ENCODE measurements around the gene TRIP12.
"Not testable (repeated sequence)": the region's sequence is repeated elsewhere in the genome, so short reads cannot be mapped to it uniquely, and the experiment has no call there.

Gene TRIP12

DNA sequence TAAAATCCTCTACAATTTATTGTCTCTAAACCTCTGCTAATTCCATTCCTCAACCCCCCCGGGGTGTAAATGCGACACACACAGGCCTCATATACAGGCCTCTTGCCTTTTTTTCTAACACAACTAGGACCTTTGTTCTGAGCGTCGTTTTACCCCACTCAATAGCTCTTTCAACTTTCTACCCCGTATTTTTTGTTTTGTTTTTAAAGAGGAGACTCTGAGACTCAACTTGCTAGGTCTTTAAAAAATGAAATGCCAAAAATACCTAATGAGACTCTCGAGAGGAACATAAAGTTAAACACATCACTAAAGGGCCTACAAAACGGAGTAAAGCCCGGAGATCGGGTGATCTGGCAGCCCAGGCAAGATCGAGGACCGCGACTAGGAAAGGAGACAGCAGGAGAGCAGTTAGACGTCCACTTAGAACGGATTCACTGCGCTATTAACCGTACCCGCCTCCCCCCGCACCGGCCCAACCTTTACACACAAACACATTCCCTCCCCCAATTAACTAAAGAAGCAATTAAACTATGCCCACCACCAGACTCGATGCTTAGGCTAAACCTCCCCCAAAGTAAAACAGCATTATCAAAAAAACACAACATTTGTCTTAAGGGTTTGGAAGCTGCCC is 1.7 kb downstream of the TRIP12 start:
- DNase-seq (ENCODE audit: low spot score), result peak; percentile 52

DNA sequence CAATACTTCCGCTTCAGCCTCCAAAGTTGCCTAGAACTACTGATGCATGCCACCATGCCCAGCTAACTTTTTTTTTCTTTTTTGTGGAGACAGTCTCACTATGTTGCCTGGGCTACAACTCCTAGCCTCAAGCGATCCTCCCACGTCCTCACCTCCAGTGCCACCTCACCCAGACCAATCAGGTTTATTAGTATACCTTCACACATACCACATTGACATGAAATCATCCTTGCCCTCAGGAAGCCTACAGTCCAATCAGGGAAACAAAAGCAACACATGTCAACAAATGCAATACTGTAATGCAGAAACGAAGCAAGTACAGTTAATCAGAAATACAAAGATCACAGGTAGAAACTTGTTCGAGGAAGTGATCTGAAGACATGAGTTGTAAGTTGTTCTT is 4.0 kb downstream of the TRIP12 start:
- DNase-seq (ENCODE audit: low spot score), result no peak

DNA sequence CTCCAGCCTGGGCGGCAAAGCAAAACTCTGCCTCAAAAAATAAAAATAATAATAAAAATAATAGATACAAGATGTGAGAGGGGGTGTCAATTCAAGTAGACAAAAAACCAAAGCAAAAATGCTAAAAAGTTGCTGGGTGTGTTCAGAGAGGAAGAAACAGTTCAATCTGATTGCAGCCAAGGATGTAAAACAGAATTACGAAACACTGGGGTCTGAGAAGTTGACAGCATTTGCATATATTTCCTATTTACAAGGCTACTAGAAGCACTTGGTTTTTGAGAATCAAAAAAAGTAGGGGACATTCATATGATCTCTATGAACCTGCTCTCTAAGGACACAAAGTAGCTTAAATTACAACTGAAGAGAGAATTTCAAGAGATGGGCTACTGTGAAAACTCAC is 7.6 kb downstream of the TRIP12 start:
- DNase-seq (ENCODE audit: low spot score), result no peak

DNA sequence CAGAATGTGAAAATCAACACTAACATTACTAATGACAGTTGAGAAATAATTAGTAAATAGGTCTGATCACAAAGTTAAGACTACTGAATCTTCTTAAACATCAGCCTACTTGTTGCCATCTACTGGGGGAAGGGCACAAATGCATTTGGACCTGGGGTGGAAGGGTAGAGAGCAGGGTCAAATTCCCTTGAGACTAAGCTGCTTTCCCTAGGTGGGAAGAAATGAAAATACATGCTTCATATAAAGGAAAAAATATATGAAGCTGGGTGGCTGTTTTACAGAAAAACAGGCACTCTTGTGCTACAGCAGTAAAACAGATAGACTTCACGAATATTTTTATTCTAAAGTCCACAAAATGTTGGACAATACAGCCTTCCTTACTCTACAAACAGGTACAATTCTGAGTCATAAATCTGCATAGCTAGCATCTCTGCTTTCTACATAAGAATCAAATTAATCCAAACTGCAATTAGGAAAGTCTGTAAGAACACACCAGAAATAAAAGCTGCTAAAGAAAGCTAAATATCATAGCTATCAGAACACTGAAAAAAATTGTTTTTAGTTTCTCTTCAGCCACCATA is 10.9 kb downstream of the TRIP12 start:
- peak; percentile 20 for DNase-seq (ENCODE audit: low spot score)

DNA sequence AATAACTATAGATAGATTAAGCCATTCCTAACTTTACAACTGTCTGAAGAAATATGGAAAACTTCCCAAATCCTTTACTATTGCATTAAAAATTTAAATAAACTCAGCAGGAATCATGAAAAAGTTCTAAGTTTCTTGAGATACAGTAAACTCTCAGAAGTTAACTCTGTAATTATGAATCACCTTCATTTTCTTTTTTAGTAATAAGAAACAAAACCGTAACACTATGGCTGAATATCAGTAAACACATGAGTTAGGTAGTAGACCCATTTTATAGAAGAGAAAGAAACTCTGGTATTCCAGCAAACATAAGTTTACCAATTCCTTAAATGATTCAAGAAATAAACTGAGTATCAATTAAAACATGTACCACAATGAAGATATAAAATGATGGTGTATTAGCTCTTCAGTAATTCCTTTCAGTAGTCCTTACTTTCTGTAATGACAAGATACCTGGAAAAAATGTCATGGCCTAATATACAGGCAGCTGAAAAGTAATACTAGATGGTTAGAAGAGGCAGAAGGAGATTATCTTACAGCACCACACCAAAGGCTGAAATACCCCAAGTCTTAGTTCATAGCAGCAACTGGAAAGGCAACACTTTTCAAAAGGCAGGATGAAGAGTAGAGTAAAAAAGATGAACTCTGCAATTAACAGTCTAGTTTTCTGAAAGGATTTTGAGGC is 11.5 kb downstream of the TRIP12 start:
- DNase-seq (ENCODE audit: low spot score), result no peak

DNA sequence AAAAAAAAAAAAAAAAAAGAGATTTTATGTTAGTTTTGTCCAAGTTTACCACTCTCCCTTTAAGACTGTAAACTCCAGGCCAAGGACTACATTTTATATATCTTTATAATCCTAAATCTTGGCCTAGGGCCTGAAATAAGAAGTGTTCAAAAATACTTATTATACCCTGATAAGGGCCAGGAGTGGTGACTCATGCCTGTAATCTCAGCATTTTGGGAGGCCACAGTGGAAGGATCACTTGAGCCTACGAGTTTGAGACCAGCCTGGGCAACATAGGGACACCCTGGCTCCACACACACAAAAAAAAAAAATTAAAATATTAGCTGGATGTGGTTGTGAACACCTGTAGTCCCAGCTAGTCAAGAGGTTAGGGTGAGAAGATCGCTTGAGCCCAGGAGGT is 12.7 kb downstream of the TRIP12 start:
- DNase-seq (ENCODE audit: low spot score), result no peak

DNA sequence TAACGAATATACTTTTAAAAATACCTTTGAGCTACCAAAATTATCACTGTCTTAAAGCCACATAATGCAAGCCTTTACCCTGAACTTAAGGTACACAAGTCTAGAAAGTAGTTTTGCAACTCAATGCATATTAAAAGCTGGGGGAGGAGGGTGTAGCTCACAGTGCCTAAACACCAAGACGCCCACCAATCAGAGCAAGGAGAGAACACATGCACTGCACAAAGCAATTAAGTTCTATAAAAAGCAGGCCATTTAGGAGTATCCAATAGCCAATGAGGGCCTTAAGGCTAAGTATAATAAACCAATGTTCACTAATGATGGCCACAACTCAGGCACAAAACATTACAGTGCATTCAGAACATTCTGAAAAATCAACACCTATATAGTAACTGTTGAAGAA is 16.2 kb downstream of the TRIP12 start:
- DNase-seq (ENCODE audit: low spot score), result no peak

DNA sequence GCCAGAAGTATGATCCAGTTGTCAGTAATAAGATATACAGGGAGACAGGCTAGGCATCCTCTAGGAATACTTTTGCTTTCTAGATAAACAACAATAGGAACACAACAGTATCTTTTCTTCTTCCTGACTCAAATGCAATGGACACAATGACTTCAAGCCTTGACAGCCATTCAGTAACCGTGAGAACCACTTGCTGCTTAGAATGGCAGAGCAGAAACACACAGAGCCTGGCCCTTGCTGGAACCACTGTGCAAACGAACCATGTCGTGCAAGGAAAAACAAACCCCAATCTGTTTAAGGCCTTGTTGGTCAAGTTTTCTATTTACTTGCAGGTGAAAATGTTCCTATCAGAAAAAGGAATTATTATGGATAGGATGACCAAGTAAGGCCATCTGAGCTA is 18.8 kb downstream of the TRIP12 start:
- no peak for DNase-seq (ENCODE audit: low spot score)

DNA sequence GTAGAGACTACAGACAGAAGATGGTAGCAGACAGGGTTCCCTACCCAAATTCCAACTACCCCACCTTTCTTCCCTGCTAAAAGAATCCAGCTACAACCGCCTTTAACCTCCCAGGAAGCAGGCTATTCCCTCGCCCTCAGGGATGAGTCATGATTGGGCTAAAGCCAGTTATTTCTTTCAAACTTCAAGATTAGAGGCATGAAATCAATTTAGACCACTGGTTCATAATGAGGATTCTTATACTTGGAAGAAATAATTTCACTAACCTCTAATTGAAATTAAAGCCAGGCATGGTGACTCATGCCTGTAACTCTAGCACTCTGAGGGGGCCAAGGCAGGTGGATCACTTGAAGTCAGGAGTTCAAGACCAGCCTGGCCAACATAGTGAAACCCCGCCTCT is 20.0 kb downstream of the TRIP12 start:
- no peak for DNase-seq (ENCODE audit: low spot score)

DNA sequence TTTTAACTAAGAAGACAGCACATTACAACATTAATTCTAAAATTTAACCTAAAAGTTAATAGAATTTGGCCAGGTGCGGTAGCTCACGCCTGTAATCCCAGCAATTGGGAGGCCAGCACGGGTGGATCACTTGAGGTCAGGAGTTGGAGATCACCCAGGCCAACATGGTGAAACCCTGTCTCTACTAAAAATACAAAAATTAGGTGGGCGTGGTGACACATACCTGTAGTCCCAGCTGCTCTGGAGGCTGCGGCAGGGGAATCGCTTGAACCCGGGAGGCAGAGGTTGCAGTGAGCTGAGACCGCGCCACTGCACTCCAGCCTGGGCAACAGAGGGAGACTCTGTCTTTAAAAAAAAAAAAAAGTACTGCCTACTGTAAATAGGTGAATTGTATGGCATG is 21.3 kb downstream of the TRIP12 start:
- DNase-seq (ENCODE audit: low spot score), result not testable (repeated sequence)

DNA sequence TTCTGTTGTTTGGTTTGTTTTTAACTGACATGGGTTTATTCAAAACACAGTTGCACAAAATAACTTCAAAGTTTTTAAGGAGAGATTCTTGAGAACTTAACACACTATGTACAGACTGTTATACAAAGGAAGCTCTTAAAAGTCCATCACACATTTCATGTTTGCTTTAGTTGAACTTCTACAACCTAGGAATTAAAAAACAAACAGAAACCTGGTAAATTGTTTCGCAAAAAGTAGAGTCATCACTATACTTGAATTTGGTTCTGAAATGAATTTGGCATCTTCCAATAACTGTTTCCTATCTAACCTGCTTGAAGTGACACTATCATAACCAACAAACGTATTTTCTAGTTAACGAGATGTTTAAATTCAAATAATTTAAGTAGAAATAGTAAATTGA is 21.8 kb downstream of the TRIP12 start:
- DNase-seq (ENCODE audit: low spot score), result no peak

DNA sequence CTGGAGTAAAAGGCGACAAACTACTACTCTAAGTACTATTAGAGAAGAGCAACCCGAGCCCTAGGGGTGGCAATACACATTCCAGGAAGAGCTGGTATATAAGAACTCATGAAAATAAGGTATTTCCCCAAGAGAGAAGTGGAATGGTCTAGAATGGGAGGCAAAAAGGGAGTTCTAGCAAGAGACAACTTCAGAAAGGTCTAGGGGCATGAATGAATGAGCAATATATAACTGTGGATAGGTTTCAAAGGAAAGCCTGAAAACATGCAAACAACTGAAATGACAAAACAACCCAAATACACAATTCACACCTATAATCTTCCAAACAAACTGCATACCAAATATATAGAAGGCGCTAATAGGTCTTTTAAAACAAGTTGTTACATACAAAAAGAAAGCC is 22.2 kb downstream of the TRIP12 start:
- DNase-seq (ENCODE audit: low spot score), result no peak

DNA sequence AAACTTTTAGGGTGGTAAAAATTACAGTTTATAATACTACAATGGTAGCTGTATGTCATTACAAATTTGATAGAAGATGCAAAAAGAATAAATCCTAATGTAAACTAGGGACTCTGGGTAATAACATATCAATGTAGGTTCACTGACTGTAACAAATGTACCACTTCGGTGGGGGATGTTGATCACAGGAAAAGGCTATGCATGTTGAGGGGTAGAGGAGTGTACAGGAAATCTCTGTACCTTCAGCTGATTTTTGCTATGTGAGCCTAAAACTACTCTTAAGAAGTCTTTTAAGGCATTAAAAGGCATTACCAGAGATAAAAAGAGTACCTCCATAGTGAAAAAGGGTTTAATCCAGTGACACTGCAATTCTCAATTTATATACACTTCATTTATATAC is 25.0 kb downstream of the TRIP12 start:
- DNase-seq (ENCODE audit: low spot score), result no peak

DNA sequence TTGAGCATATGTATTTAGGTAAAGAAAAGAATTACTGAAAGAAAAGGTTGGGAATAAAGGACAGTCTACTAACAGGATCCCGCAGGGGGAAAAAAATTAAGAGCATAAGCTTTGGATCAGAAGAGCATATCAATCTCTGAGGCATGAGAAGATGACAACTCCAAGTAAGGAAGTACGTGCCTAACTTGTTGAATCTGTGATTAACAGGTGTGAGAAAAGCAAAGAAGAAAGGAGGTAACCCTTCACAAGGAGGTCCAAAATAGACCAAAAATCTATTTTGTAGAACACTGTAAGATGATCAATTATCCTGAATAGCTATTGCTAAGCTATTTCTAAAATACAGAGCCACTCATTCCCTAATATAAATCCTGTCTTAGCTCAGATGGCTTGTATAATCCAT is 32.8 kb downstream of the TRIP12 start:
- DNase-seq (ENCODE audit: low spot score), result no peak

DNA sequence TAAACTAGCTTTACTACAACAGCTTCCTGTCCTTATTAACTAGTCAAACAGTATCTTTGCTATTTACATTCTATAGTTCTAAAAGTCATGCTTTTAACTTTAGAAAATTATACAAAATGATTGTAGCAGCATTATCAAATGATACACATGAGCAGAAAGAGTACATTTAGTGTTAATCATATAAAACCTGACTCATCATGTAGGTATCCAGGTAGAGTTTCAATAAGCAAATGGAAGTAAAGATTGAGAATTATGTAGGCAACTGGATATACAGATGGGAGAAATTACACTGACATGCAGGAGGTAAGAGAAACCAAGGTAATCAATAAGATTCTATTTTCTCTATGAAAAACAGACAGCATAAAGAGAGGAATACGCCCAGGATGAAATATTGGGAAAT is 33.8 kb downstream of the TRIP12 start:
- DNase-seq (ENCODE audit: low spot score), result no peak

DNA sequence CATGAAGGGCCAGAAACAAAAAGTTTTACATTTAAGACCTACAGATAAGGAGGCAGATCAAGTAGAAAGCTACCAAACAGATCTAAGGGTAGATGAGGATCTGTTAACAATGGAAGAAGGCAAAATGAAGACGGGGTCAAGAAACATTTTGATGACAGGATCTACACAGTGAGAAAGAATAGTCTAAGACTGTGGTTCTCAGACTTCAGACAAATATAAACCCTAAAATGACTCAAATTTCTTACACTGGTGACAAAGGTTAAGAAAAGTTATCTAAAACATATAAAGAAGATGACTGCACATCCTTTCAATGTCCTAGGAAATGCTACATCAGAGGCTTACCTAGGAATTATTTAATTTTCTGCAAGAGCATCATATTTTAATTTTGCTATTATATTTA is 34.4 kb downstream of the TRIP12 start:
- no peak for DNase-seq (ENCODE audit: low spot score)

DNA sequence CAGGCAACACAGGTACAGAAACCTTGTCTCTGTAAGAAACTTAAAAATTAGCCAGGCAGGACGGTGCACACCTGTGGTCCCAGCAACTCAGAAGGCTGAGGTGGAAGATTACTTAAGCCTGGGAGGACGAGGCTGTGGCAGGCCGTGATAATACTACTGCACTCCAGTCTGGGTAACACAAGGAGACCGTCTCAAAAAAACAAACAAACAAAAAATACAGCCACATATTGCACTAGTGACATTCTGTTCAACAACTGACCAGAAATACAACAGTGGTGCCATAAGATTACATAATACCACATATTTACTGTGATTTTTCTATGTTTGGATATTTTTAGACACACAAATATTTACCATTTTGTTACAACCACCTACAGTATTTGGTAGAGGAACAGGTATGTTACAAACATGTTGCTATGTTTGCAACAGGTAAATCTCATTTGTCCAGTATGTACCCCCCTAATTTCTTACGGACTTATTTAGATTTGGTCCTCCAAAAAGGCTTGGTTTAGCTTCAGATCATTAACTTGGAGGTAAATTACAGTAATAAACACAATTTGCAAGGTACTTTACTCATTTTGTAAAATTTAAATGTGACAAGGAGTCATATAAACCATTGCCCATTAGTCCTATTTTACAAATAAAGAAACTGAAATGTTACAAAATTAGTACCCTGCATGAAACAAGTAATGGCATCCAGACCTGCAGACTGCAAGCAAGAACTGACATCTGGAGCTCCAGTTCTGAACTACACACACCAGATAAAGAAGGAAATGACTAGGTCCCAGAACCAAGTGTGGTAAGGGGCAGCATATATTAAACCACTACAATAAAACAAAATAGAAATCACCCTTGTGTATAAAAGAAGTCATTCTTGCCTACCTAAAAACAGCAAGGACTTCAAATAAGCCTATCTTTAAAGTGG is 36.8 kb downstream of the TRIP12 start:
- no peak for DNase-seq (ENCODE audit: low spot score)

DNA sequence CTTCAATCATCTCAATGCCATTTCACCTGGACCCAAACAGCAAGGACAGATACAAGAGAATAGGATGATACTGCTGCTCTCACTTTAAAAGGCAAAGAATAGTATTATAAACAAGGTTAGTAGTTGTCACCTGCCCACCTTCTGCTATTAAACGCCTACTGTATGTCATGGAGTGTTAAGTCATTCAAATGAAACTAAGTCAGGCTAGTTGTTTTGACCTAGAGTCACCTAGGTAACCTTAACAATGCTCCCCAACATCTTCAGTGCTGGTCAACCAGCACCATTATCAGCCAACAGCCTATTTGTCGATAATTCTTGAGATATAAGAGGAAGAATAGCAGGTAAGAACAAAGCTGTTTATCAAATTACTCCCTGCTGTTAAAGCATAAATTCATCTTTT is 39.2 kb downstream of the TRIP12 start:
- DNase-seq (ENCODE audit: low spot score), result no peak

DNA sequence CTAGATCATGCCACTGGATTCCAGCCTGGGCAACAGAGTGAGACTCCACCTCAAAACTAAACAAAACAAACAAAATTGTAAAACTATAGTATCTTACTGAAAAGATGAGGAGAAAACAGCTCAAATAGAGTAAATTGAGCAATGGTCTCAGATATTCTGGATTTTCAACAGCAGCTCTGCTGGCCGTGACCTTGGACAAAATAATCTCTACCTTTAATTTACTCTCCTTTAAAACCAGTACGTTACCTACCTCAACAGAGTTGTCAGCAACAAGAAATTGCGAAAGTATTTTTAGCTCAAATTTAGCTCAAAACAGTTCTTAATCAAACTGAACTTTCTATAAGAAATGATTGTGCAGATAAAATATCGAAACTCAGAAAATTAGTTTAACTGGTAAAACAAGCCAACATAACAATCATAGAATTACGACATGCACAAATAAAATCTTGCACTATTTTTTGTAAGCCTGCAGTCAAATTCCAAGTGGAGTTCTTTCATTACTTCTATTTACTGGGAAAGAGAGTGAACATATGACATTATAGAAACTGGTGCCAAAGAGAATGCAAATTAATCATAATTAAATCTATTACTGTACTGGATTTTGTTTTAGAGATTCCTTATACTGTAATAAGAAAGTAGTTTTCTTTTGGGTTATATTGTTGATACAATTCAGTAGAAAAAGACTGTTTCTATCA is 40.8 kb downstream of the TRIP12 start:
- no peak for DNase-seq (ENCODE audit: low spot score)

DNA sequence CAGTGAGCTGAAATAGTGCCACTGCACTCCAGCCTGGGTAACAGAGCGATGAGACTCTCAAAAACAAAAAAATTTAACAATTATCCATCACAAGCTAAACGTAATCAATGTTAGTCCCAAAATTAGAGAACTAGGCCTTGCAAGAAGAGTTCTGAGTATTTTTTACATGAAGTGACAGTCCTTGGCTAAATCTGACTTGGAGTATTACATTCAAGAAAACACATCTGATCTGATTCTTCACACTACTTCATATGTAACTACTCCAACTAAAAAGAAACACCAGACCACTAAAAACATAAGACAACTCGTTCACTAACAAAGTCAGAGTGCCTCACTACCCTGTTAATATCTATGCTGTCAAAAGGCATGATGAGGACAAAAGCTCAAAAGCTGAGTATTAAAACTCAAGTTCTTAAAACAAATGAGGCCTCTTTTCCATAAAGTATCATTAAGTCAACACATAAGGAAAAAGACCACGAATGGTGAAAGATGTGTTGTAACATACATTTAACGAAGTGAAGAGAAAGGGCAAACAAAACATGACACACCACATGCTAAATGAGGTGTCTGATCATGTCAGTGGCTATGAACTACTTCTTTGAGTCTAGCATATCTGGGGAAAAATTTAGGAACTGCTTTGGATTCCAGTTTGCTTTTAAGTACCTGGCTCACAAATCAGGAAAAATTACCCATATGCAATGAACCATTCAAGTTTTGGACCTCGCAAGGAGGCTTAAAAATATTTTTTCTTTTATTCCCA is 42.4 kb downstream of the TRIP12 start:
- DNase-seq (ENCODE audit: low spot score), result no peak

DNA sequence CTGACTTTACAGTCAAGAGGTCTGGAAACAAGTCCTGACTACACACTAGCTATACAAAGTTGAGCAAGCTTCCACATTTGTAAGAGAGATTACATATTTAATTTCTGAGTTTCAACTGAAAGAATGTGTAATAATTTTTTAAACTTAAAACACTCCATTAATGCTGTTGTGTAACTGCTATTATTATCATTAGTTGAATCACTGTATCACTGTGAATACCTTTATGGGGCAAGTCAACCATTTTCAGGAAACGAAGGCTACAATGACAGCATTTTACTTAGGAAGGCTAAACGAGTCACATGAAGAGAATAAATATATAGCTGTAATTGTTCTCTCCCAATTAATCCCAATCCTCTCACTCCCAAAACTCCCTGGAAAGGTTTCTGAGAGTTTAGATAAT is 46.3 kb downstream of the TRIP12 start:
- DNase-seq (ENCODE audit: low spot score), result no peak

Measured in globus pallidus (tissue), 1 donor.